Neural cell (in vitro differentiated cells): ENCODE measurements around the gene ZNF175. TPM values are rescaled to one million over a fixed set of nuclear protein-coding genes. Genes with fewer than 3 reads are reported as not detected.

Source experiments
- H2AFZ ChIP-seq: fragments of 200-600, 300-800 bp; sonication (generic), shearing (Covaris generic); 2 replicates; pipeline ENCODE4 v1.6.0; 2014; ENCODE audit warnings: low read depth, mild to moderate bottlenecking, antibody characterized with exemption, low read length, moderate library complexity
- H3F3A ChIP-seq: fragments of 200-600 bp; shearing (Covaris generic); 2 replicates; pipeline ENCODE4 v1.6.1; 2016; ENCODE audit warnings: mild to moderate bottlenecking, moderate library complexity, mixed read lengths, antibody characterized with exemption, low read length; ENCODE audit not compliant: insufficient read depth, poor library complexity, severe bottlenecking
- H3K27ac ChIP-seq: fragments of 200-600, 300-800 bp; sonication (generic), shearing (Covaris generic); 2 replicates; pipeline ENCODE4 v1.5.1; 2014; ENCODE audit warnings: mild to moderate bottlenecking, low read length, moderate library complexity
- H3K27me3 ChIP-seq: fragments of 300-800, 200-600 bp; sonication (generic), shearing (Covaris generic); 2 replicates; pipeline ENCODE4 v1.6.0; 2014; ENCODE audit warnings: mild to moderate bottlenecking, low read depth, low read length, moderate library complexity; ENCODE audit not compliant: insufficient read depth
- H3K36me3 ChIP-seq: fragments of 300-800, 200-600 bp; sonication (generic), shearing (Covaris generic); 2 replicates; pipeline ENCODE4 v1.5.1; 2014; ENCODE audit warnings: mild to moderate bottlenecking, antibody characterized with exemption, low read length, moderate library complexity; ENCODE audit not compliant: insufficient read depth
- H3K4me2 ChIP-seq: fragments of 300-800, 200-600 bp; sonication (generic), shearing (Covaris generic); 2 replicates; pipeline ENCODE4 v1.6.0; 2014; ENCODE audit warnings: mild to moderate bottlenecking, low read length
- H3K4me3 ChIP-seq: fragments of 300-800, 200-600 bp; sonication (generic), shearing (Covaris generic); 2 replicates; pipeline ENCODE4 v1.5.1; 2014; ENCODE audit warnings: mild to moderate bottlenecking, low read length, moderate library complexity
- H3K79me2 ChIP-seq: fragments of 200-600 bp; shearing (Covaris generic); replicated peaks from 2 replicates; pipeline ENCODE4 v1.6.0; 2014; ENCODE audit warnings: mild to moderate bottlenecking, low read length, moderate library complexity; ENCODE audit not compliant: insufficient read depth
- H3K9ac ChIP-seq: fragments of 300-800, 200-600 bp; sonication (generic), shearing (Covaris generic); 2 replicates; pipeline ENCODE4 v1.6.1; 2016; ENCODE audit warnings: mild to moderate bottlenecking, low read length, mixed read lengths
- H3K9me2 ChIP-seq: fragments of 200-600 bp; shearing (Covaris generic); 2 replicates; pipeline ENCODE4 v1.6.1; 2016; ENCODE audit warnings: mild to moderate bottlenecking, low read length, mixed read lengths; ENCODE audit not compliant: insufficient read depth
- H3K9me3 ChIP-seq: fragments of 200-600, 300-800 bp; sonication (generic), shearing (Covaris generic); 2 replicates; pipeline ENCODE4 v1.6.1; 2016; ENCODE audit warnings: mild to moderate bottlenecking, mixed run types, low read length, moderate library complexity, mixed read lengths
- H4K20me1 ChIP-seq: fragments of 200-600 bp; shearing (Covaris generic); 2 replicates; pipeline ENCODE4 v1.6.1; 2016; ENCODE audit warnings: mild to moderate bottlenecking, mixed run types; ENCODE audit not compliant: insufficient read depth
- EP300 ChIP-seq: fragments of 450-650 bp; conservative IDR thresholded peaks from 2 replicates; pipeline ENCODE4 v1.6.1; 2014; ENCODE audit warnings: antibody characterized with exemption, mild to moderate bottlenecking, moderate library complexity; ENCODE audit not compliant: poor library complexity, severe bottlenecking
- POLR2AphosphoS5 ChIP-seq: IDR thresholded peaks from 2 replicates; pipeline ENCODE4 v1.6.1; 2012
- RAD21 ChIP-seq: fragments of 450-650 bp; conservative IDR thresholded peaks from 2 replicates; pipeline ENCODE4 v1.6.1; 2014; ENCODE audit warnings: antibody characterized with exemption, mild to moderate bottlenecking, moderate library complexity
- SMC3 ChIP-seq: fragments of 450-650 bp; conservative IDR thresholded peaks from 2 replicates; pipeline ENCODE4 v1.6.1; 2014; ENCODE audit warnings: antibody characterized with exemption, mild to moderate bottlenecking, moderate library complexity; ENCODE audit not compliant: poor library complexity
- TAF1 ChIP-seq: IDR thresholded peaks from 2 replicates; pipeline ENCODE4 v1.6.1; 2012; ENCODE audit warnings: low read depth
- polyA plus RNA-seq: library from polyadenylated mRNA; depleted of rRNA; stranded (reverse); fragments of >200 nt; gene quantifications from 2 replicates; pipeline ENCODE4 v1.2.3, GENCODE V29; 2014
- TF ChIP-seq, protein P1 (sequence below): IDR thresholded peaks from 2 replicates; pipeline ENCODE4 v1.6.1; 2012; ENCODE audit warnings: borderline replicate concordance
- TF ChIP-seq, protein P2 (sequence below): fragments of 450-650 bp; IDR thresholded peaks from 2 replicates; pipeline ENCODE4 v1.5.1; 2014; ENCODE audit warnings: antibody characterized with exemption, mild to moderate bottlenecking, moderate library complexity; ENCODE audit not compliant: poor library complexity, severe bottlenecking

ZNF175 gene
- polyA plus RNA-seq, 1 donor from 2014 or later = 10.9 TPM

DNA sequence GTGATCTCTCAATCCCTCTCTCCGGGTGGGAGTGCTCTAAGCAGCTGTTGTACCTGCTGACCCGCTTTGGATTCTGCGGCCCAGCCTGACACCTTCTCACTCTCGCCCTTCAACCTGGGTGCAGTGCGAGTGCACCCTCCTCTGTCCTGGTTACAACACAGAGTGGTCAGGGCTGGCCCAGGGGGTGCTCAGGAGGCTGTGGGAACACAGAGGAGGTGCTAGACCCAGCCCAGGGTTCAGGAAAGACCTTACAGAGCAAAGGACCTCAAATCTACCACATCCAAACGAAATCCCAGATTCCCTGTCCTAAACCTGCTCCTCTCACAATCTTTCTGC is 23.7 kb downstream of the ZNF175 start:
- TF ChIP-seq TAF1 (no peak), SMC3 (peak; percentile 3), EP300 (no peak), RAD21 (no peak), POLR2AphosphoS5 (no peak)
- TF ChIP-seq, protein P1, sequence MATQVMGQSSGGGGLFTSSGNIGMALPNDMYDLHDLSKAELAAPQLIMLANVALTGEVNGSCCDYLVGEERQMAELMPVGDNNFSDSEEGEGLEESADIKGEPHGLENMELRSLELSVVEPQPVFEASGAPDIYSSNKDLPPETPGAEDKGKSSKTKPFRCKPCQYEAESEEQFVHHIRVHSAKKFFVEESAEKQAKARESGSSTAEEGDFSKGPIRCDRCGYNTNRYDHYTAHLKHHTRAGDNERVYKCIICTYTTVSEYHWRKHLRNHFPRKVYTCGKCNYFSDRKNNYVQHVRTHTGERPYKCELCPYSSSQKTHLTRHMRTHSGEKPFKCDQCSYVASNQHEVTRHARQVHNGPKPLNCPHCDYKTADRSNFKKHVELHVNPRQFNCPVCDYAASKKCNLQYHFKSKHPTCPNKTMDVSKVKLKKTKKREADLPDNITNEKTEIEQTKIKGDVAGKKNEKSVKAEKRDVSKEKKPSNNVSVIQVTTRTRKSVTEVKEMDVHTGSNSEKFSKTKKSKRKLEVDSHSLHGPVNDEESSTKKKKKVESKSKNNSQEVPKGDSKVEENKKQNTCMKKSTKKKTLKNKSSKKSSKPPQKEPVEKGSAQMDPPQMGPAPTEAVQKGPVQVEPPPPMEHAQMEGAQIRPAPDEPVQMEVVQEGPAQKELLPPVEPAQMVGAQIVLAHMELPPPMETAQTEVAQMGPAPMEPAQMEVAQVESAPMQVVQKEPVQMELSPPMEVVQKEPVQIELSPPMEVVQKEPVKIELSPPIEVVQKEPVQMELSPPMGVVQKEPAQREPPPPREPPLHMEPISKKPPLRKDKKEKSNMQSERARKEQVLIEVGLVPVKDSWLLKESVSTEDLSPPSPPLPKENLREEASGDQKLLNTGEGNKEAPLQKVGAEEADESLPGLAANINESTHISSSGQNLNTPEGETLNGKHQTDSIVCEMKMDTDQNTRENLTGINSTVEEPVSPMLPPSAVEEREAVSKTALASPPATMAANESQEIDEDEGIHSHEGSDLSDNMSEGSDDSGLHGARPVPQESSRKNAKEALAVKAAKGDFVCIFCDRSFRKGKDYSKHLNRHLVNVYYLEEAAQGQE = no peak
- Histone ChIP-seq H3K27ac (peak overlapping the region; percentile 78), H3F3A (no peaks in the 10 kb centered on the region), H3K9ac (peak overlapping the region; percentile 82), H2AFZ (peak overlapping the region; percentile 97), H3K9me2 (no peaks in the 10 kb centered on the region), H3K36me3 (no peaks in the 10 kb centered on the region), H3K4me2 (peak overlapping the region; percentile 92), H3K4me3 (peak overlapping the region; percentile 87), H4K20me1 (no peaks in the 10 kb centered on the region), H3K27me3 (no peaks in the 10 kb centered on the region), H3K79me2 (peaks cover 2% of the 10 kb centered on the region), H3K9me3 (peaks cover 3% of the 10 kb centered on the region)

DNA sequence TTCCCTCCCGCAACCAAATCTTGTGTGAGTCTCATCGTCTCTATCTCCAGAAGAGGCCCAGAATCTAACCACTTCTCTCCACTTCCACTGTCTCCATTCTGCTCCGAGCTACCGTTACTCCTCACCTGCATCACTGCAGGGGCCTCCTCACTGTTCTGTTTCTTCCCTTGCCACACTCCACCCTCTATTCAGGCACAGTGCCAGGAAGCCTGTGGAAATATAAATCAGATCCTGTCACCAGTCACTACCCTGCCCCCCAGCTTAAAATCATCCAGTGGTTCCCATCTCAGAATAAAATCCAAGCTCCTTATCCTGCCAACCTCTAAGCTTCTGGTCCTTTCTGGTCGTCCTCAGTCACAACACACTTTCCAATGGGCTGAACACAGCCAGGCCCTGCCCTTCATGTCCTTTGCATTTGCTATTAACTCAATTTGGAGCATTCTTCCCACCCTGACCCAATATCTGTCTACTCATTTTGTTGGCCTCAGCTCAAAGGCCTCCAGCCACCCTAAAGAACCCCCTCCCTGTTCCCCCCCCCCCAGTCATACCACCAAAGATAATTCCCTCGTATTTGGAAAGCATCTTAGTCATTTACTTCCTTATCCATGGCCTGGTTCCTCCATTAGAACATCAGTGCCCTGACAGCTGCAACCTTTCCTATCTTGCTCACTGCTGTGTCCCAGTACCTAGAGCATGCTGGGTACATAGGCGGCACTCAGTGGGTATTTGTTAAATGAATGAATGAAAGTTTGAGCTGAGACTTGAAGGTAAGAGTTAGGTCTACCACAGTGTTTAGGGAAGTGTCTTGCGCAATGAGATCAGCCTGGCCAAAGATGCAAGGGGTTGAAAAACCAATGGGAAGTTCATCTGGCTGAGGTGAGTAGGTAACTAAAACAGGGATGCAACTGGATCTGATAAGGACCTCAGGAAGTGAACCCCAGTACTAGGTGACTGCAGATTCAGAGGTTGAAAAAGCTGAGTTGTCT is 24.4 kb downstream of the ZNF175 start:
- no peaks in the 10 kb centered on the region for H3K9me2 ChIP-seq
- peaks cover 3% of the 10 kb centered on the region for H3K9me3 ChIP-seq
- H3K27me3 ChIP-seq = no peaks in the 10 kb centered on the region
- H3F3A ChIP-seq = no peaks in the 10 kb centered on the region
- no peaks in the 10 kb centered on the region for H4K20me1 ChIP-seq
- TF ChIP-seq, protein P2, sequence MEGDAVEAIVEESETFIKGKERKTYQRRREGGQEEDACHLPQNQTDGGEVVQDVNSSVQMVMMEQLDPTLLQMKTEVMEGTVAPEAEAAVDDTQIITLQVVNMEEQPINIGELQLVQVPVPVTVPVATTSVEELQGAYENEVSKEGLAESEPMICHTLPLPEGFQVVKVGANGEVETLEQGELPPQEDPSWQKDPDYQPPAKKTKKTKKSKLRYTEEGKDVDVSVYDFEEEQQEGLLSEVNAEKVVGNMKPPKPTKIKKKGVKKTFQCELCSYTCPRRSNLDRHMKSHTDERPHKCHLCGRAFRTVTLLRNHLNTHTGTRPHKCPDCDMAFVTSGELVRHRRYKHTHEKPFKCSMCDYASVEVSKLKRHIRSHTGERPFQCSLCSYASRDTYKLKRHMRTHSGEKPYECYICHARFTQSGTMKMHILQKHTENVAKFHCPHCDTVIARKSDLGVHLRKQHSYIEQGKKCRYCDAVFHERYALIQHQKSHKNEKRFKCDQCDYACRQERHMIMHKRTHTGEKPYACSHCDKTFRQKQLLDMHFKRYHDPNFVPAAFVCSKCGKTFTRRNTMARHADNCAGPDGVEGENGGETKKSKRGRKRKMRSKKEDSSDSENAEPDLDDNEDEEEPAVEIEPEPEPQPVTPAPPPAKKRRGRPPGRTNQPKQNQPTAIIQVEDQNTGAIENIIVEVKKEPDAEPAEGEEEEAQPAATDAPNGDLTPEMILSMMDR = no peak
- no peak for TF ChIP-seq TAF1
- peak overlapping the region; percentile 82 for H3K9ac ChIP-seq
- H3K79me2 ChIP-seq = peaks cover 2% of the 10 kb centered on the region
- H3K4me2 ChIP-seq = peak overlapping the region; percentile 92
- H3K27ac ChIP-seq = no peak overlapping the region
- peak overlapping the region; percentile 87 for H3K4me3 ChIP-seq
- no peaks in the 10 kb centered on the region for H3K36me3 ChIP-seq
- no peak overlapping the region for H2AFZ ChIP-seq
